PC-9 (cell line): ENCODE measurements around the gene LACRT. TPM values are rescaled to one million over a fixed set of nuclear protein-coding genes. Genes with fewer than 3 reads are reported as not detected.

Source experiments
- BruUV-seq: library from RNA; stranded (reverse); fragments of 400-500 nt; replicated peaks from 2 replicates; lab custom pipeline; 2021; lab: Mats Ljungman, UMichigan
- CTCF ChIA-PET: fragments of 300-600 bp; sonication (Branson Sonifier 250); formaldehyde crosslinking; loops from one replicate; lab custom pipeline; 2022; ENCODE audit warnings: antibody characterized with exemption; lab: Charles Lee
- POLR2A ChIA-PET: fragments of 300-600 bp; sonication (Branson Sonifier 250); formaldehyde crosslinking; loops from one replicate; lab custom pipeline; 2022; ENCODE audit warnings: antibody characterized with exemption; ENCODE audit not compliant: unreplicated experiment; lab: Charles Lee
- DNase-seq, 2 experiments: peaks; one replicate each; pipeline versions ENCODE4 v3.0.0 to v3.0.0-alpha.2; 2015 to 2022; ENCODE audit warnings: mixed read lengths in 1 of 2
- H2AFZ ChIP-seq: fragments of 200-600 bp; sonication (generic); 2 replicates; pipeline ENCODE4 v1.8.1; 2017; ENCODE audit warnings: antibody characterized with exemption
- H3F3A ChIP-seq: fragments of 200-600 bp; sonication (generic); 2 replicates; pipeline ENCODE4 v1.8.1; 2017; ENCODE audit warnings: antibody characterized with exemption, mild to moderate bottlenecking, low read depth; ENCODE audit not compliant: insufficient read depth
- H3K27ac ChIP-seq: fragments of 200-600 bp; sonication (generic); 2 replicates; pipeline ENCODE4 v1.6.1; 2016; ENCODE audit warnings: mixed run types
- H3K27me3 ChIP-seq: fragments of 200-600 bp; sonication (generic); 2 replicates; pipeline ENCODE4 v1.6.1; 2016; ENCODE audit warnings: low read depth, mixed run types; ENCODE audit not compliant: insufficient read depth
- H3K36me3 ChIP-seq: fragments of 200-600 bp; sonication (generic); 2 replicates; pipeline ENCODE4 v1.6.1; 2016; ENCODE audit warnings: low read depth, mixed run types
- H3K4me1 ChIP-seq: fragments of 200-600 bp; sonication (generic); replicated peaks from 2 replicates; pipeline ENCODE4 v1.6.1; 2016; ENCODE audit warnings: mixed run types; ENCODE audit not compliant: insufficient read depth
- H3K4me2 ChIP-seq: fragments of 200-600 bp; sonication (generic); 2 replicates; pipeline ENCODE4 v1.6.1; 2017; ENCODE audit warnings: mixed run types
- H3K4me3 ChIP-seq: fragments of 200-600 bp; sonication (generic); 2 replicates; pipeline ENCODE4 v1.6.1; 2016; ENCODE audit warnings: mixed run types
- H3K79me2 ChIP-seq: fragments of 200-600 bp; sonication (generic); 2 replicates; pipeline ENCODE4 v1.6.1; 2017; ENCODE audit warnings: low read depth, mixed run types
- H3K9me2 ChIP-seq: fragments of 200-600 bp; sonication (generic); 2 replicates; pipeline ENCODE4 v1.8.1; 2017; ENCODE audit warnings: mild to moderate bottlenecking; ENCODE audit not compliant: insufficient read depth
- H3K9me3 ChIP-seq: fragments of 200-600 bp; sonication (generic); 2 replicates; pipeline ENCODE4 v1.8.1; 2016; ENCODE audit warnings: low read depth; ENCODE audit not compliant: insufficient read depth
- H4K20me1 ChIP-seq: fragments of 200-600 bp; sonication (generic); 2 replicates; pipeline ENCODE4 v1.8.1; 2017; ENCODE audit not compliant: insufficient read depth
- CTCF ChIP-seq: fragments of 200-600 bp; sonication (generic); conservative IDR thresholded peaks from 2 replicates; pipeline ENCODE4 v1.6.1; 2017; ENCODE audit warnings: mixed run types, antibody characterized with exemption, mild to moderate bottlenecking, moderate library complexity
- EZH2 ChIP-seq: fragments of 200-600 bp; sonication (generic); IDR thresholded peaks from 2 replicates; pipeline ENCODE4 v1.8.0; 2017; ENCODE audit warnings: antibody characterized with exemption, low read depth
- intact Hi-C: fragments of 100-400 bp; cut with micrococcal nuclease; formaldehyde crosslinking; loops from one replicate; pipeline ENCODE4 v1.10.0; 2022; ENCODE audit not compliant: unreplicated experiment
- total RNA-seq: library from RNA; stranded (reverse); gene quantifications from 2 replicates; pipeline ENCODE4 v1.2.3, GENCODE V29; 2021

The LACRT gene
- total RNA-seq, 1 experiment from 2014 or later: not detected

GRCh38 chr12:54585243-54585642 lies 49.5 kb downstream of the LACRT start:
- H4K20me1 ChIP-seq: no peaks in the 10 kb centered on the region
- no peak for TF ChIP-seq EZH2
- no peak for TF ChIP-seq CTCF
- no TSS peak for BruUV-seq
- intact Hi-C loops: no loop called here
- no peak overlapping the region for H3K4me3 ChIP-seq
- no peak for DNase-seq
- H3K9me3 ChIP-seq: no peaks in the 10 kb centered on the region
- H3K27ac ChIP-seq: no peak overlapping the region
- no peak overlapping the region for H3K4me2 ChIP-seq
- H3K4me1 ChIP-seq: no peaks in the 10 kb centered on the region
- H3K9me2 ChIP-seq: no peaks in the 10 kb centered on the region
- no peak overlapping the region for H2AFZ ChIP-seq
- no peaks in the 10 kb centered on the region for H3K36me3 ChIP-seq
- ChIA-PET CTCF (no interaction called here), POLR2A (no interaction called here)
- H3K27me3 ChIP-seq: peaks cover 91% of the 10 kb centered on the region
- H3K79me2 ChIP-seq: no peaks in the 10 kb centered on the region
- no peaks in the 10 kb centered on the region for H3F3A ChIP-seq

- Histone ChIP-seq H3K36me3 (no peaks in the 10 kb centered on the region), H3K79me2 (no peaks in the 10 kb centered on the region), H3K9me3 (no peaks in the 10 kb centered on the region), H4K20me1 (no peaks in the 10 kb centered on the region), H3K27me3 (peaks cover 90% of the 10 kb centered on the region), H3F3A (no peaks in the 10 kb centered on the region), H3K4me1 (no peaks in the 10 kb centered on the region), H2AFZ (no peak overlapping the region), H3K27ac (no peak overlapping the region), H3K4me2 (no peak overlapping the region), H3K9me2 (no peaks in the 10 kb centered on the region), H3K4me3 (no peak overlapping the region)
- DNase-seq: no peak
- ChIA-PET CTCF (no interaction called here), POLR2A (no interaction called here)
- intact Hi-C loops: no loop called here
- TF ChIP-seq CTCF (no peak), EZH2 (no peak)
- no TSS peak for BruUV-seq
These were observed 50.6 kb downstream of the LACRT start for GRCh38 chr12:54584128-54584527.

- peaks cover 88% of the 10 kb centered on the region for H3K27me3 ChIP-seq
- POLR2A ChIA-PET: no interaction called here
These were observed 51.0 kb downstream of the LACRT start for GRCh38 chr12:54583726-54584125.

More at GRCh38 chr12:54583726-54584125, 51.0 kb downstream of the LACRT start:
- no peak for DNase-seq
- intact Hi-C loops: no loop called here
- Histone ChIP-seq H3K79me2 (no peaks in the 10 kb centered on the region), H4K20me1 (no peaks in the 10 kb centered on the region), H2AFZ (no peak overlapping the region), H3F3A (no peaks in the 10 kb centered on the region), H3K4me2 (no peak overlapping the region), H3K27ac (no peak overlapping the region), H3K4me1 (no peaks in the 10 kb centered on the region), H3K9me2 (no peaks in the 10 kb centered on the region), H3K4me3 (no peak overlapping the region), H3K36me3 (no peaks in the 10 kb centered on the region), H3K9me3 (no peaks in the 10 kb centered on the region)
- TF ChIP-seq EZH2 (no peak), CTCF (no peak)
- no TSS peak for BruUV-seq
- CTCF ChIA-PET: no interaction called here
